Coronary artery (tissue), 2 donors: ENCODE results near the gene NPFF.

ENCODE experiments used
- DNase-seq: peaks from one replicate; pipeline ENCODE4 v3.0.0-alpha.2; 2017; ENCODE audit warnings: low spot score
- H3K27ac ChIP-seq, 2 donors: fragments of 200-600 bp; sonication (generic); one replicate each; pipeline ENCODE4 v1.5.1; 2016 to 2019
- H3K4me3 ChIP-seq: fragments of 200-600 bp; sonication (generic); 2 replicates; pipeline ENCODE4 v1.5.1; 2016; ENCODE audit warnings: mild to moderate bottlenecking, moderate library complexity
- CTCF ChIP-seq: fragments of 200-600 bp; sonication (generic); IDR thresholded peaks from one replicate; pipeline ENCODE4 v1.5.1; 2019; ENCODE audit warnings: antibody characterized with exemption

The NPFF gene

GRCh38 chr12:53468282-53468681 is 39.0 kb downstream of the NPFF start:
- no peak for DNase-seq
- TF ChIP-seq CTCF: no peak
- no peak overlapping the region for H3K27ac ChIP-seq
- H3K4me3 ChIP-seq: no peak overlapping the region

GRCh38 chr12:53467880-53468279 is 39.4 kb downstream of the NPFF start:
- no peak for TF ChIP-seq CTCF
- DNase-seq: no peak
- Histone ChIP-seq H3K4me3 (no peak overlapping the region), H3K27ac (no peak overlapping the region)

GRCh38 chr12:53467082-53467481 is 40.2 kb downstream of the NPFF start:
- TF ChIP-seq CTCF: no peak
- no peak overlapping the region for H3K27ac ChIP-seq
- no peak overlapping the region for H3K4me3 ChIP-seq
- DNase-seq: no peak

GRCh38 chr12:53466640-53467039 is 40.6 kb downstream of the NPFF start:
- no peak overlapping the region for H3K4me3 ChIP-seq
- DNase-seq: no peak
- TF ChIP-seq CTCF: no peak
- H3K27ac ChIP-seq: no peak overlapping the region

GRCh38 chr12:53465679-53466078 is 41.6 kb downstream of the NPFF start:
- H3K4me3 ChIP-seq: no peak overlapping the region
- no peak for DNase-seq
- H3K27ac ChIP-seq: peak overlapping the region in 1 of 2 donors; percentile 22
- no peak for TF ChIP-seq CTCF

GRCh38 chr12:53464685-53465418 is 42.4 kb downstream of the NPFF start:
- DNase-seq: no peak
- Histone ChIP-seq H3K4me3 (no peak overlapping the region), H3K27ac (no peak overlapping the region)
- no peak for TF ChIP-seq CTCF

- no peak overlapping the region for H3K27ac ChIP-seq
- H3K4me3 ChIP-seq: no peak overlapping the region
- DNase-seq: no peak
- TF ChIP-seq CTCF: no peak
Observed at GRCh38 chr12:53463802-53464560, 43.3 kb downstream of the NPFF start.
